ENCODE data around the gene BRIP1. TPM values are rescaled to one million over a fixed set of nuclear protein-coding genes. Genes with fewer than 3 reads are reported as not detected.
"Not testable (repeated sequence)": the region's sequence is repeated elsewhere in the genome, so short reads cannot be mapped to it uniquely, and the experiment has no call there.

BRIP1 gene
- total RNA-seq, 1 donor from 2014 or later: 4.3 TPM

DNA sequence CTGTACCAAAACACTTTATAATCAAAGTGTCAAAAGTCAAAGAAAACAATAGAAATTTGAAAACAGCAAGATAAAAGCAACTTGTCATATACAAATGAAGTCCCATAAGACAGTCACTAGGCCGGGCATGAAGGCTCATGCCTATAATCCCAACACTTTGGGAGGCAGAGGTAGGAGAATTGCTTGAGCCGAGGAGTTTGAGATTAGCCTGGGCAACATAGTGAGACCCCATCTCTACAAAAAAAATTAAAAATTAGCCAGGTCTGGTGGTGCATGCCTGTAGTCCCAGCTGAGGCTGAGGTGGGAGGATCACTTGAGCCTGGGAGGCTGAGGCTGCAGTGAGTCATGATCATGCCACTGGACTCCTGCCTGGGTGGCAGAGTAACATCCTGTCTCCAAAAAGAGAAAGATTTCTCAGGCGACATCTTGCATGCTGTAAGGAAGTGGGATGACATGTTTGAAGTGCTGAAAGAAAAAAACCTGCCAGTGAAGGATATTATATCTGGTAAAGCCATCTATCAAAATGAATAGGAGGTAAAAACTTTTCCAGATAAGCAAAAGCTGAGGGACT is 173.6 kb downstream of the BRIP1 start:
- no peak for DNase-seq

DNA sequence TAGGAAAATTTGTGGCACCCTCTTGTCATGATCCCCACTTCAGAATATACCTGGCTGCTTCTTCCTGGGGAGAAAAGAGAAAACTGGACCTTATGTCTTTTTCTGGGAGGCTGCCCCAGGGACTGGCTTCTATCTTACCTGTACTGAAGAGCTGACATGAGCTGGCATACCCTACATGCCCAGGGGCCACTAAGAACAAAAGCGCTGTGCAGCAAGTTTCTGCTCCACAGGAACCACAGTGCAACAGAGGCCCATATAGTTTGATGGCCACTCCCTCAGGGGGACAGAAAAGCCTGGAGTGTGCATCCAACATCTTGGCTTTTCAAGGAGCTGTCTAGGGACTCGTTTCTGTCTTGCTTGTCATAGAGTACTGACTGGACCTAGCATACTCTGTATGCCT is 175.6 kb downstream of the BRIP1 start:
- no peak for DNase-seq

DNA sequence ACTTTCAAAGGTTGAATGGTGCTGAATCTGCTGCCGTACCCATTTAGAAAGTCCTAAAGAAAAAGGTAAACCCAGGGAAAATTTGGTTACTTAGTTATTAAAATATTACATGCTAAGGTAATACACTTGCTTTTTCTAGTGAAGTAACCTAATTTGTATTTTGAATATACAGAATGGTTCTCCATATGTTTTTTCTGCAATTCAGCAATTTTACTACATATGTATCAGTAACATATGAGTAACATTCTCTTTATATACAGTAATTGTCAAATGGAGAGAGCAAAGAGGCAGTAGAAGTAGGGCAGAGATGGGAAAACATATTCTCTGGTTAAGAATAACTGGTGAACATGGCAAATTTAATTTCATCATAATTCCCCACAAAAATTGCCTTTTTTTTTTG is 177.2 kb downstream of the BRIP1 start:
- no peak for DNase-seq

DNA sequence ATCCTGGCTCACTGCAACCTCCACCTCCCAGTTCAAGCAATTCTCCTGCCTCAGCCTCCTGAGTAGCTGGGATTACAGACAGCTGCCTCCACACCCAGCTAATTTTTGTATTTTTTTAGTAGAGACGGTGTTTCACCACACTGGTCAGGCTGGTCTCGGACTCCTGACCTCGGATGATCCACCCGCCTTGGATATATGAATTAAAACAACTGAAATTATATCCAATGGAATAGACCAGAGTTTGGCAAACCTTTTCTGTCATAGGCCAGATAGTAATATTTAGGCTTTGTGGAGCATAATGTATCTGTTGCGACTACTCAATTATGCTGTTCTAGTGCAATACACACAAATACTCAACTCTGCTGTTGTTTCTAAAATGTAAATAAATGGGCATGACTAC is 178.5 kb downstream of the BRIP1 start:
- DNase-seq: no peak

DNA sequence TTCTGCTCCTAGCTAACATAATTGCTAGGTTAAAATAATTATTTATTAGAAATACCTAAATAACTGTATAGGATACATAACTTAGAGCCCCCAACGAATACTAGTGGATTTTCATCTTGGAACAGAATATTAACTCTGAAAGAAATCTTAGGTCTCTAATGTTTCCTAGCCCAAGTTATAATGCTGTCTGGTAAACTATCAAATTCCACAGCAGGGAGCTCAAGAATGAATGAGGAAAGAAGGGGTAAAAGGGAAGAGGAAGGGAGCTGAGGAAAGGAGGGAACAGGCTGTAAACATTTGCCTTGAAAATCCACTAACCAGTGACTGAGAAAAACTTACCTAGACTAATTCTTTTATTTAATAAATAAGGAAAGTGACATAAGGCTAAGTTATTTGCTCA is 179.2 kb downstream of the BRIP1 start:
- DNase-seq: no peak

DNA sequence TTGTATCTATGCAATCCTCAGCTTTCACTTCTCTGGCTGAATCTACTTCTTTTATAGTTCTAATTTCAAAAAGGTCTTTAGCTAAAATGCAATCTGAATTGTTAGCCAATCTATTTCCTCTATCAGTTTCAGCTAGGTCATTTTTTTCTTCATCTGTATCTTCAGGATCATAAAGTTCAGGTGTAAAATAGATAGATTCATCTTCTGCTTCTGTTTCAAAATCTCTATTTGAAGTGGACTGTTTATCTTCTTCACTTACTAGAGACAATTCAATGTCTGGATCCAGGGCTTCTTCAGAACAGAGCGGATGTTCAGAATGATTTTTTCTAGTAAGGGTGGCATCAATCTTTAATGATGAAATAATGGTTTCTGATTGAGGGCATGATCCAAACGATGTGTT is 179.9 kb downstream of the BRIP1 start:
- DNase-seq: no peak

DNA sequence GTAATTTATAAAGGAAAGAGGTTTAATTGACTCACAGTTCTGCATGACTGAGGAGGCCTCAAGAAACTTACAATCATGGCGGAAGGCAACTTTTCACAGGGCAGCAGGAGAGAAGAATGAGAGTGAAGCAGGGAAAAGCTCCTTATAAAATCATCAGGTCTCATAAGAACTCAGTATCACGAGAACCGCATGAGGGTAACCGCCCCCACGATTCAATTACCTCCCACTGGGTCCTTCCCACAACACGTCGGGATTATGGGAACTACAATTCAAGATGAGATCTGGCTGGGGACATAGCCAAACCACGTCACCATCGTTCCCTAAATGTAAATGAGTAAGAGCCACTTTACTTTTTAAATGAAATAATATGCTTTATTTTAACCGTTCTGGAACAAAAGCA is 182.4 kb downstream of the BRIP1 start:
- DNase-seq: no peak

DNA sequence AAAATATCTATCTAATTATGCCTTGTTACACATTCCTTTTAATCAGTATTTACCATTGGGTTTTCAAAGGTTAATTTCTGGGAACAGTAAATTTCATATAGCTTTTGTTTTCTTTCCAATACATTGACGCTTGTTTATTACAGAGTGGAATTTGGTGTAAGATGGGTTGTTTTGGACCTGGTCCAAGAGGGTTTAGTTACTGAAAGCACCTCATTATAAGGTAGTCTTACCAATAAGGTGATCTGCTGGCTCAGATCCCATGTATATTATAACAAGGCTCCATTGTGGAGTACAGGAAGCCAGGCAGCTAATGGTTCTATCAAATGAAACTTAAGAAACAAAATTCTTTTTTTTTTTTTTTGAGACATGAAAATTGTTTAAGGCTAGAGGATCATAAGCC is 185.0 kb downstream of the BRIP1 start:
- DNase-seq: no peak

DNA sequence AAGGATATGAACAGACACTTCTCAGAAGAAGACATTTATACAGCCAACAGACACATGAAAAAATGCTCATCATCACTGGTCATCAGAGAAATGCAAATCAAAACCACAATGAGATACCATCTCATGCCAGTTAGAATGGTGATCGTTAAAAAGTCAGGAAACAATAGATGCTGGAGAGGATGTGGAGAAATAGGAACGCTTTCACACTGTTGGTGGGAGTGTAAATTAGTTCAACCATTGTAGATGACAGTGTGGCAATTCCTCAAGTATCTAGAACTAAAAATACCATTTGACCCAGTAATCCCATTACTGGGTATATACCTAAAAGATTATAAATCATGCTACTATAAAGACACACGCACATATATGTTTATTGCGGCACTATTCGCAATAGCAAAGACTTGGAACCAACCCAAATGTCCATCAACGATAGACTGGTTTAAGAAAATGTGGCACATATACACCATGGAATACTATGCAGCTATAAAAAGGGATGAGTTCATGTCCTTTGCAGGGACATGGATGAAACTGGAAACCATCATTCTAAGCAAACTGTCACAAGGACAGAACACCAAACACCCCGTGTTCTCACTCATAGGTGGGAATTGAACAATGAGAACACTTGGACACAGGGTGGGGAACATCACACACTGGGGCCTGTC is 186.0 kb downstream of the BRIP1 start:
- DNase-seq: not testable (repeated sequence)

DNA sequence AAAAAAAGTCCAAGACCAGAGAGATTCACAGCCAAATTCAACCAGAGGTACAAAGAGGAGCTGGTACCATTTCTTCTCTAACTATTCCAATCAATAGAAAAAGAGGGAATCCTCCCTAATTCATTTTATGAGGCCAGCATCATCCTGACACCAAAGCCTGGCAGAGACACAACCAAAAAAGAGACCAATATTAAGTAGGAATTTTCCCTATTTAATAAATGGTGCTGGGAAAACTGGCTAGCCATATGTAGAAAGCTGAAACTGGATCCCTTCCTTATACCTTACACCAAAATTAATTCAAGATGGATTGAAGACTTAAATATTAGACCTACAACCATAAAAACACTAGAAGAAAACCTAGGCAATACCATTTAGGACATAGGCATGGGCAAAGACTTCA is 186.8 kb downstream of the BRIP1 start:
- not testable (repeated sequence) for DNase-seq

DNA sequence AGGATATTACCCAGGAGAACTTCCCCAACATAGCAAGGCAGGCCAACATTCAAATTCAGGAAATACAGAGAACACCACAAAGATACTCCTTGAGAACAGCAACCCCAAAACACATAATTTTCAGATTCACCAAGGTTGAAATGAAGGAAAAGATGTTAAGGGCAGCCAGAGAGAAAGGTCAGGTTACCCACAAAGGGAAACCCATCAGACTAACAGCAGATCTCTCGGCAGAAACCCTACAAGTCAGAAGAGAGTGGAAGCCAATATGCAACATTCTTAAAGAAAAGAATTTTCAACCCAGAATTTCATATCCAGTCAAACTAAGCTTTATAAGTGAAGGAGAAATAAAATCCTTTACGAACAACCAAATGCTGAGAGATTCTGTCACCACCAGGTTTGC is 188.7 kb downstream of the BRIP1 start:
- not testable (repeated sequence) for DNase-seq

DNA sequence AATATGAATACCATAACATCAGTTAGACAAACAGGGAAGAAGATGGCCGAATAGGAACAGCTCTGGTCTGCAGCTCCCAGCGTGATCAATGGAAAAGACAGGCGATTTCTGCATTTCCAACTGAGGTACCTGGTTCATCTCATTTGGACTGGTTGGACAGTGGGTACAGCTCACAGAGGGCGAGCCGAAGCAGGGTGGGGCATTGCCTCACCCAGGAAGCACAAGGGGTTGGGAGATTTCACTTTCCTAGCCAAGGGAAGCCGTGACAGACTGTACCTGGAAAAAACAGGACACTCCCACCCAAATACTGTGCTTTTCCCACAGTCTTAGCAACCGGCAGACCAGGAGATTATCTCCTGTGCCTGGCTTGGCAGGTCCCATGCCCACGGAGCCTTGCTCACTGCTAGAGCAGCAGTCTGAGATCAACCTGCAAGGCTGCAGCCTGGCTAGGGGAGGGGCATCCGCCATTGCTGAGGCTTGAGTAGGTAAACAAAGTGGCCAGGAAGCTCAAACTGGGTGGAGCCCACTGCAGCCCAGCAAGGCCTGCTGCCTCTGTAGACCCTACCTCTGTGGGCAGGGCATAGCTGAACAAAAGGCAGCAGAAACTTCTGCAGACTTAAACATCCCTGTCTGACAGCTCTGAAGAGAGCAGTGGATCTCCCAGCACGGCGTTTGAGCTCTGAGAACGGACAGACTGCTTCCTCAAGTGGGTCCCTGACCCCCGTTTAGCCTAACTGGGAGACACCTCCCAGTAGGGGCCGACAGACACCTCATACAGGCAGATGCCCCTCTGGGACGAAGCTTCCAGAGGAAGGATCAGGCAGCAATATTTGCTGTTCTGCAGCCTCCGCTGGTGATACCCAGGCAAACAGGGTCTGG is 190.1 kb downstream of the BRIP1 start:
- DNase-seq: not testable (repeated sequence)

DNA sequence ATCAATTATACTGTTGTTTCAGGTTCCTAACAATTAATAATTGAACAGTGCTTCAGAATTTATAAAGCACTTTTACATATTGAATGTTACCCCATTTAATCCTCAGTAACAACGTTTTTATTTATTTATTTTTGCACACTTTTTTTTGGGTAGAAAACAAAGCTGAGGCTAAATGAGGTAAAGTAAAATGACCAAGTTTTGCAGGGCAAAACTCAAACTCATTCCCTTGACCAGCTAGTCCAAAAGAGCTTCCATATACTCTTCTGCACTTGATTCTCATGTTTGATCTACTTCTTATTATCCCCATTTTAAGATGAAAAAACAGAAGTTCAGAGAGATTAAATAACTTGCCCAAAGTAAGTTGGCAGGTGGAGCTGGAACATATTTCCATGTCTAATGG is 191.2 kb downstream of the BRIP1 start:
- no peak for DNase-seq

DNA sequence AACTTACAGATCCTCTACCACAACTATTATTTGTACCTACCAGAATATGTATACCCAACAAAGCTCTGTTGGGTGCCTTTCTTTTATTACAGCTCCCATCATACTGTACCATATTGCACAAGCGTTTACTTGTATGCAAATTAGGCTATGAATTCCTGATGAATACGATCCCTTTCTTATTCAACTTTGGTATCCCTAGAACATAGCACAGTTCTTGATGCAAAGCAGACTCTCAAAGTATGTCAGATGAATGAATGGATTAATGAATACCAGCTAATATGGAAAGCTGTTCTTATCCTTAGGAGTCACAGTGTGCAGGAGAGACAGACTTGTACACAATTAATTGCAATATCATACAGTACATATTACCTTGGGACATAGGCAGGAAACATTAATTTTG is 192.6 kb downstream of the BRIP1 start:
- no peak for DNase-seq

DNA sequence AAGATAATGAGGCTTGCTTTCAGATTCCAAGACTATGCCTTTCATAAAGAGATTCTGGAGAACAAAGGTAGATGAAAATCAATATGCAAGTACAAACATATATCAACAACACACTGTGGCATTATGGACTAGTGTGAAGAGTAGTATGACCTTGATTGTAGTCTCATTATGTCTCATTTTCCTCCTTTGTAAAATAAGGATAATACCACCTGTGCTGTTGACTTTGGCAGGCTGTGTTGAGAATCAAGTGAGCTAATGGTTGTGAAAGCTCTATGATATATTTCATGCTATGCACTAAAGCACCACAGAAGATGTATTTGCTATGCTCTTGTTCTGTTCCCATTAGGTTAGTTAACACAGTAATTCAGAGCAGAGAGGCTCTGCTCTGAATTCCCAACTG is 193.8 kb downstream of the BRIP1 start:
- DNase-seq: no peak

DNA sequence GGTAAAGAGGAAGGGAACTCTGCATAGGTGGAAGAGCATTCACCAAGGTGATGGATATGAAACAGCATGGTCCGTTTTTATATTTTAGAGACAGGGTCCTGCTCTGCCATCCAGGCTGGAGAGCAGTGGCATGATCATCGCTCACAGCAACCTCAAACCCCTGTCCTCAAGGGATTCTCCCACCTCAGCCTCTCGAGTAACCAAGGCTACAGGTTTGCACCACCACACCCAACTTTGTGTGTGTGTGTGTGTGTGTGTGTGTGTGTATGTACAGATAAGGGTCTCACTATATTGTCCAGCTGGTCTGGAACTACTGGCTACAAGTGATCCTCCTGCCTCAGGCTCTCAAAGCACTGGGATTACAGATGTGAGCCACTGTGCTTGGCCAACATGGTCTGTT is 194.8 kb downstream of the BRIP1 start:
- DNase-seq: no peak

DNA sequence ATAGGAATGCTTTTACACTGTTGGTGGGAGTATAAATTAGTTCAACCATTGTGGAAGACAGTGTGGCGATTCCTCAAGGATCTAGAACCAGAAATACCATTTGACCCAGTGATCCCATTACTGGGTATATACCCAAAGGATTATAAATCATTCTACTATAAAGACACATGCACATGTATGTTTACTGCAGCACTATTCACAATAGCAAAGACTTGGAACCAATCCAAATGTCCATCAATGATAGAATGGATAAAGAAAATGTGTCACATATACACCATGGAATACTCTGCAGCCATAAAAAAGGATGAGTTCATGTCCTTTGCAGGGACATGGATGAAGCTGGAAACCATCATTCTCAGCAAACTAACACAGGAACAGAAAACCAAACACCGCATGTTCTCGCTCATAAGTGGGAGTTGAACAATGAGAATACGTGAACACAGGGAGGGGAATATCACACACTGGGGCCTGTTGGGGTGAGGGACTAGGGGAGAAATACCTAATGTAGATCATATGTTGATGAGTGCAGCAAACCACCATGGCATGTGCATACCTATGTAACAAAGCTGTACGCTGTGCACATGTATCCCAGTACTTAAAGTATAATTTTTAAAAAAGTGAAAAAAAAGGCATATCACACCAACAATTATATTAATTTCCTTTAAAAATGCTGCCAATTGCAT is 196.8 kb downstream of the BRIP1 start:
- not testable (repeated sequence) for DNase-seq

DNA sequence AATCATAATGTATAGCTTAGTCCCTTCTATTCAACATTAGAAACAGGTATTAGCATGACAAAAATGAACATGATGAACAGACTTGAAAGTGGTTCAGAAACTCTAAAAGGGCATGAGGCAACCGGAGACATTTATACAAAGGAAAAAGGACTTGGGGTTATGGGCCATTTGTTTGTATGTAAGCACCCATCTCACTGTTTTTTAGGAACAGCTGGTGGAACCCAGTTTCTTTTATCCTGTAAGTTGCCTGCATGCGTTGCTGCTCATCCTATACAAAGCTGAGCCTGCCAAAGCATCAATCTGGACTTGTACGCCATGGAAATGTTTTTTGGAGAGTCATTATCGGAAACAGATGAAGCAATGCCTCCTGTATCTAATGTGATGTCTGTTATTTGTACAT is 200.0 kb downstream of the BRIP1 start:
- no peak for DNase-seq

DNA sequence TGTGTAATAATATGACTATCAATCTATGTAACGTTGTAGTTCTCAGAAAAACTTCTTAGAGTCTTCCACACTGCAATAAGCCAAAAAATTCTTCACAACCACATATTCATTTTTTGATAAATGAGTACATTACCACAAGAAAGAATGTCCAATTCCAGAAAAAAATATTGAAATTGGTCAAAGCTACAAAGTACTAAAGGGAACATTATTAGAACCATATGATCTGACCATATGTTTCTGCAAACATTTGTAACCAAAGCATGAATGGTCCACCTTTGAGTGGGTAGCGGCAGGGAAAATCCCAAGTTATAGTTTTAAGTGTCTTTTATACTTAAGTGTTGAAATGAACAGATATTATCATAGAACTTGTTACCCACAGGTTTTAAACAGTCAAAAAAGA is 200.6 kb downstream of the BRIP1 start:
- DNase-seq: no peak

DNA sequence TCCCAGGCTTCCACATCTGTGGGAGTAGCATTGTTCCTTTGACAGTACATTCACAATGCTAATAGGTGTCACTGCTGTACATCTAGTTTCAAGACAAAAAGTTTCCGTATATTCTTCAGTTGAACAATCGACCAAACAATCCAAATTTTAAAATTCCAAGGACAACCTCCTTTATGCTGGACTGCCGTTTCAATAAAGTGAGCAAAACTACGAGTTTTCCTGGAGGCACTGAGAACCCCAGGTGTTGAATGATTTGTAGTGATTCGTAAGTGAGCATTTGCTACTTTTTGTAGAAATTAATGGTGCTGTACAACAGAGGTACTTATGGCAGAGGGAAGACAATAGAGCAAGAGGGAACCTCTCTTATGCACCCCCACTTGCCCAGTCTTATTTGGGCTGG is 201.1 kb downstream of the BRIP1 start:
- DNase-seq: no peak

DNA sequence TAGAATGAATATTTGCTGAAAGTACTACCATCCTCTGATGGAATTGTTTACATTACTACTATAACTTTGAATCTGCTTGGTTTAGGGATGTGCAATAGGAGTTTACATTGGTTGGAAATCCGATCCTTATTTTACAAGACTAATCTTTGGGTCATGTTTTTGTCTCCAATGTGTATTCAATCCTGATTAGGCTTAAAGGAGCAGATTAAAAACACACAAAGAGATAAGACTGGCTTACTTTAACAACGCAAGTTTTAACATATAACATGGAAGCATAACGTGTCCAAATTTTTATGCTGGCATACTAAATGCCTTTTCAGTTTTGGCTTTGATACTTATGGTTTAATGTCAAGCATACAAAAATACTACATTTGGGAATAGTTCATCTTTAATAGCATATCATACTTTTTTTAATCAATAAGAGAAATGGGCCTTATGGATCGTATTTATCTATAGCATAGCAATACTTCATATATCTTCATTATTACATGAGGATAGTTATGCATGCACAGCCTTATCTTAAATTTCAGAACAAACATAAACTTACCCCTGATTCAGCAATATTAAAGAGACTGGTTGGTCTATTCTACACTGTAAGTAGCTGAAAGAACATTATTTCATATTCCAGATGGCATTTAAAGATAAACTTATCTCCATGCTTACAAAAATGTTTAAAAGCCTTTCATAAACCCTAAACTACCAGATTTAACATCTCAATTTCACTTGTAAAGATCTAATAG is 202.4 kb downstream of the BRIP1 start:
- no peak for DNase-seq

DNA sequence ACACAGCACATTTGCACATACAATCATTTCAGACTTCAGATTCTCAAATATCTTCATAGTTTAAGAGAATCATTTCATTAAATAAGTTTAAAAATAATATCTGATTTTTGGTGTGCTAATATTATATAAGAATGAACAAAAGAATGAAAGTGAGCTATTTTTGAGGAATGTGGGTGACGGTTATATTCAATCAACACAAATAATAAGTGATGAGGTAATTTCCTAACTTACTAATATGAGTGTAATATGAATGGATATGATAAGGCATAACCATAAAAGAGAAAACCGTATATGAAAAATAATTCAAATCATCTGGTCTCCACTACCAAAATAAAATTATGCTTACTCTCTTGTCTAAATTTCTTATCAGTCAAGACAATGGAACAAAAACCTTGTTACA is 203.9 kb downstream of the BRIP1 start:
- peak; percentile 44 for DNase-seq

DNA sequence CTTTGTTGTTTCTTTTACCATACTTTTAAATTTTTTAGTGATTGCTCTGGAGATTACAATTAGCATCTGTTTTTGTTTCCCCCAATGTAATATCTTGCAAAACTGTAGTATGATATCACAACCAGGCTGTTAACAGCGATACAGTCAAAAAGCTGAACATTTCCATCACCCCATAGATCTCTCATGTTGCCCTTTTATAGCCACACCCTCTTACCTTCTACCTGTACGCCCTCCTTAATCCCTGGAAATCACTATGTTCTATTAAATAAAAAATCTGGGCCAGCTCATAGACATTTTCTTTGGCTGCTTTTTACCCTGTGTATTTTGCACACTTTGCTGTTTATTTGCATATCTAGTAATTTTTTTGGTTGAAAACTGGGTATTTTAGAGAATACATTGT is 205.1 kb downstream of the BRIP1 start:
- no peak for DNase-seq

Measured in dermis blood vessel endothelial cell (primary cell).